Uterus (tissue), 4 donors: ENCODE results near the gene CCM2L. TPM values are rescaled to one million over a fixed set of nuclear protein-coding genes. Genes with fewer than 3 reads are reported as not detected.
A peak's percentile ranks its signal among the peaks of the same experiment; 100 is the strongest.

ENCODE experiments used
- DNase-seq, 2 donors: peaks; one replicate each; pipeline ENCODE4 v3.0.0-alpha.2; 2019 to 2020
- H3K27ac ChIP-seq, 2 donors: fragments of 200-600 bp; sonication (generic); 1 replicate in 1 of 2; 2 replicates in 1 of 2; pipeline ENCODE4 v1.5.1; 2016 to 2018
- H3K27me3 ChIP-seq, 2 donors: fragments of 200-600 bp; sonication (generic); one replicate each; pipeline ENCODE4 v1.5.1; 2018 to 2019; ENCODE audit warnings: control low read depth in 1 of 2
- H3K36me3 ChIP-seq, 2 donors: fragments of 200-600 bp; sonication (generic); one replicate each; pipeline ENCODE4 v1.5.1; 2019; ENCODE audit warnings: control low read depth in 1 of 2
- H3K4me1 ChIP-seq, 2 donors: fragments of 200-600 bp; sonication (generic); one replicate each; pipeline ENCODE4 v1.5.1; 2018 to 2019; ENCODE audit warnings: control low read depth in 1 of 2
- H3K4me3 ChIP-seq, 2 donors: fragments of 200-600 bp; sonication (generic); 1 replicate in 1 of 2; 2 replicates in 1 of 2; pipeline ENCODE4 v1.5.1; 2018 to 2019; ENCODE audit warnings: mild to moderate bottlenecking in 1 of 2
- H3K9me3 ChIP-seq, 2 donors: fragments of 200-600 bp; sonication (generic); one replicate each; pipeline ENCODE4 v1.5.1; 2019; ENCODE audit warnings: control low read depth in 1 of 2
- POLR2A ChIP-seq, 2 donors: fragments of 450-650 bp; IDR thresholded peaks; one replicate each; pipeline ENCODE4 v1.6.1; 2016; ENCODE audit warnings: antibody characterized with exemption in 2 of 2, mild to moderate bottlenecking in 1 of 2, moderate library complexity in 1 of 2
- intact Hi-C: fragments of 100-400 bp; cut with DNase I; formaldehyde crosslinking; loops from one replicate; pipeline ENCODE4 v1.15.1; 2023; ENCODE audit warnings: low total_unique reads
- total RNA-seq, 4 donors: library from RNA; depleted of rRNA in 3 of 4; stranded (reverse); fragments of >200 nt in 3 of 4; gene quantifications; one replicate each; pipeline versions ENCODE4 v1.1.0 to v1.2.4, GENCODE V29; 2014 to 2023
- TF ChIP-seq, protein P1 (sequence below), 4 experiments: fragments of 200-600 bp in 2 of 4; fragments of 450-650 bp in 2 of 4; sonication (generic) in 2 of 4; IDR thresholded peaks; one replicate each; pipeline ENCODE4 v1.5.1; 2016 to 2019; ENCODE audit warnings: antibody characterized with exemption in 4 of 4, mild to moderate bottlenecking in 2 of 4, moderate library complexity in 1 of 4
- donor health status: DM: yes; HTN: yes; CAD: no.

CCM2L gene
- total RNA-seq, 4 donors from 2014 or later = 3.5 to 21.9 (median 10.0) TPM

DNA sequence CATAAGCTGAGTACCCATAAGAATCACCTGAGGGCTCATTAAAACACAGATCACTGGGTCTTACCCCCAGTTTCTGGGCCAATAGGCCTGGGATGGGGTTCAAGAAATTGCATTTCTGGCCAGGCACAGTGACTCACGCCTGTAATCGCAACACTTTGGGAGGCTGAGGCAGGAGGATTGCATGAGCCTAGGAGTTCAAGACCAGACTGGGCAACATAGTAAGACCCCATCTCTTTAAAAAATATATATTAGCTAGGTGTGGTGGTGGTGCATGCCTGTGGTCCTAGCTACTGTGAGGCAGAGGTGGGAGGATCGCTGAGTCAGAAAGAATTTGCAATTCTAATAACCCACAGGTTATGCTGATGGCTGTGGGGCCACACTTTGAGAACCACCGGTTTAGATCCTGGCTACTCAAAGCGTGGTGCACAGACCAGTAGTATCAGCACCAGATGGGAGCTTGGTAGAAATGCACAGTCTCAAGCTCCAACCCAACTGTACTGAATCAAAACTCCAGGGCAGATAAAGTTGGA, 2.0 kb downstream of the CCM2L start:
- DNase-seq = no peak
- Histone ChIP-seq H3K27me3 (no peaks in the 10 kb centered on the region), H3K36me3 (no peaks in the 10 kb centered on the region), H3K27ac (no peak overlapping the region), H3K4me1 (no peaks in the 10 kb centered on the region), H3K4me3 (no peak overlapping the region), H3K9me3 (no peaks in the 10 kb centered on the region)
- intact Hi-C loops = no loop called here
- no peak for TF ChIP-seq POLR2A (IDR thresholded peaks at IDR 0.05)
- TF ChIP-seq, protein P1, sequence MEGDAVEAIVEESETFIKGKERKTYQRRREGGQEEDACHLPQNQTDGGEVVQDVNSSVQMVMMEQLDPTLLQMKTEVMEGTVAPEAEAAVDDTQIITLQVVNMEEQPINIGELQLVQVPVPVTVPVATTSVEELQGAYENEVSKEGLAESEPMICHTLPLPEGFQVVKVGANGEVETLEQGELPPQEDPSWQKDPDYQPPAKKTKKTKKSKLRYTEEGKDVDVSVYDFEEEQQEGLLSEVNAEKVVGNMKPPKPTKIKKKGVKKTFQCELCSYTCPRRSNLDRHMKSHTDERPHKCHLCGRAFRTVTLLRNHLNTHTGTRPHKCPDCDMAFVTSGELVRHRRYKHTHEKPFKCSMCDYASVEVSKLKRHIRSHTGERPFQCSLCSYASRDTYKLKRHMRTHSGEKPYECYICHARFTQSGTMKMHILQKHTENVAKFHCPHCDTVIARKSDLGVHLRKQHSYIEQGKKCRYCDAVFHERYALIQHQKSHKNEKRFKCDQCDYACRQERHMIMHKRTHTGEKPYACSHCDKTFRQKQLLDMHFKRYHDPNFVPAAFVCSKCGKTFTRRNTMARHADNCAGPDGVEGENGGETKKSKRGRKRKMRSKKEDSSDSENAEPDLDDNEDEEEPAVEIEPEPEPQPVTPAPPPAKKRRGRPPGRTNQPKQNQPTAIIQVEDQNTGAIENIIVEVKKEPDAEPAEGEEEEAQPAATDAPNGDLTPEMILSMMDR (IDR thresholded peaks at IDR 0.05) = no peak

DNA sequence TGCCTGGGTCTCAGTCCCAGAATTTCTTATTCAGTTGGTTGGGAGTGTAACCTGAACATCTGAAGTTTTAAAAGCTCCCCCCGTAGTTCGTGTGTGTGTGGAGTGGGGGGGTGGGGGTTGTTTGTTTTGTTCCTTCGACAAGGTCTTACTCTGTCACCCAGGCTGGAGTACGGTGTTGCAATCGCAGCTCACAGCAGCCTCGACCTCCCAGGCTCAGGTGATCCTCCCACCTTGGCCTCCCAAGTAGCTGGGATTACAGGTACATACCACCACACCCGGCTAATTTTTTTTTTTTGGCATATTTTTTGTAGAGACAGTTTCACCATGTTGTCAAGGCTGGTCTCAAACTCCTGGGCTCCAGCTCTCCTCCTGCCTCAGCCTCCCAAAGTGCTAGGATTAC, 3.1 kb downstream of the CCM2L start:
- Histone ChIP-seq H3K27me3 (no peaks in the 10 kb centered on the region), H3K9me3 (no peaks in the 10 kb centered on the region), H3K36me3 (no peaks in the 10 kb centered on the region), H3K27ac (no peak overlapping the region), H3K4me3 (no peak overlapping the region), H3K4me1 (peaks cover 0 to 1% of the 10 kb centered on the region in 2 donors)
- TF ChIP-seq POLR2A (IDR thresholded peaks at IDR 0.05) = no peak
- TF ChIP-seq, protein P1 (IDR thresholded peaks at IDR 0.05) = no peak
- intact Hi-C loops = no loop called here
- no peak for DNase-seq

DNA sequence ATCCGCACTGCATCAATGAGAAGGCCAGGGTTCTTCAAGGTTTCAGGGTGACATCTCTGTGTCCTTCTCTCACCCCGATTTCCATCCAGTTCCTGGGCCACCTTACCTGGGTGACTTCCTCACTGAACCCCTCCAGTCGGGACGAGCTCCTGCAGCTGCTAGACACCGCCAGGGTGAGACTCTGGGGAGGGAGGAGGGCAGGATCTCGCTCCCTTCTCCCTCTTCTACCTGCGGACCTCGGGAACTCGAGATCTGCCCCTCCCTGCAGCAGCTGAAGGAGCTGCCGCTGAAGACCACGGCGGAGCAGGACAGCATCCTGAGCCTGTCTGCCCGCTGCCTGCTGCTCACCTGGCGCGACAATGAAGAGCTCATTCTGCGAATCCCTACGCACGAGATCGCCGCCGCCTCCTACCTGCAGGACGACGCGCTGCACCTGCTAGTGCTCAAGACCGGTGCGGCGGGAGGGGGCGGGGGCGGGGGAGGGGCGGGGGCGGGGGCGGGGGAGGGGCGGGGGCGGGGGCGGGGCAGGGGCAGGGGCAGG, 7.5 kb downstream of the CCM2L start:
- Histone ChIP-seq H3K27me3 (peaks cover 4 to 25% of the 10 kb centered on the region in 2 donors), H3K27ac (no peak overlapping the region), H3K4me1 (peaks cover 0 to 10% of the 10 kb centered on the region in 2 donors), H3K9me3 (no peaks in the 10 kb centered on the region), H3K36me3 (no peaks in the 10 kb centered on the region), H3K4me3 (no peak overlapping the region)
- DNase-seq = no peak
- intact Hi-C loops = no loop called here
- TF ChIP-seq, protein P1 (IDR thresholded peaks at IDR 0.05) = no peak
- TF ChIP-seq POLR2A (IDR thresholded peaks at IDR 0.05) = no peak

DNA sequence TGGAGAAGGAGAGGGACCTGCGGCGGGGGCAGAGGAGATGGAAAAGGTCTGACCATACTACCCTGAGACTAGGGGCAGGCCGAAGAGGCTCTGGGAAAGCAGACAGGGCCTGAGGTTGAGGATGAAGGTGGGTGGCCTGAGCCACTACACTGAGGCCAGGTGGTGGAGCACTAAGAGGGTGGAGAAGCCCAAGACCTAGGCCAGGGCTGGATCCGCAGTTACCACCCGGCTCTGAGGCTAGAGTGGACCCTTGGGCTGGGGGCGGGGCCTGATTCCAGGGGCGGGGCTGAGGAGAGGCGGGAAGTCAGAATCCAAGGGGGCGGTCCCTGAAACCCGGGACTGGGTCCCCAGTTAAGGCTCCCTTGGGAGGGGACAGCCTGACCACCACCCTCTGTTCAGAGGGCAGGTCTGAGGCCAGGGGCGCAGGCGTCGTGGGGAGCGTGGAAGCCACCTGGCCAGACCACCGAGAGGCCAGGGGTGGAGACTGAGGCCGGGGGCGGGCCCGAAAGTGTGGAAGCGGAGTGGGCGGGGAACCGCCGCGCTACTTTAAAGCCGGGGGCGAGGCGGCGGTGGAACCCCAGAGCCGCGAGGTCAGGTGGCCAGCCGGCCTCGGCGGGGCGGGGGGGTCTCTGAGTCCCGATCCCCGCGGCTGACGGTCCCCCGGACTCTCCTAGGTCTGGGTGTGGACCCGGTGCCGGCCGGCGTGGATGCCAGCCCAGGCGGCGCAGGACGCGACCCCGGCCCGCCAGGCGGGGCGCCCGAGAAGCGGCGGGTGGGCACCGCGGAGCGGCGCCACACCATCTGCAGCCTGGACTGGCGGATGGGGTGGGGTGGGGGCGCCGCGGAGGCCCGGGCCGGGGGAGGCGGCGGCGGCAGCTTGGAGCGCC, 8.3 kb downstream of the CCM2L start:
- H3K27ac ChIP-seq = no peak overlapping the region
- H3K4me1 ChIP-seq = peaks cover 0 to 10% of the 10 kb centered on the region in 2 donors
- H3K9me3 ChIP-seq = no peaks in the 10 kb centered on the region
- peaks cover 4 to 25% of the 10 kb centered on the region in 2 donors for H3K27me3 ChIP-seq
- DNase-seq = peak; percentile 35 to 43
- intact Hi-C loops = no loop called here
- H3K4me3 ChIP-seq = peak overlapping the region; percentile 18 to 22
- H3K36me3 ChIP-seq = no peaks in the 10 kb centered on the region
- no peak for TF ChIP-seq POLR2A (IDR thresholded peaks at IDR 0.05)
- TF ChIP-seq, protein P1 (IDR thresholded peaks at IDR 0.05) = no peak

DNA sequence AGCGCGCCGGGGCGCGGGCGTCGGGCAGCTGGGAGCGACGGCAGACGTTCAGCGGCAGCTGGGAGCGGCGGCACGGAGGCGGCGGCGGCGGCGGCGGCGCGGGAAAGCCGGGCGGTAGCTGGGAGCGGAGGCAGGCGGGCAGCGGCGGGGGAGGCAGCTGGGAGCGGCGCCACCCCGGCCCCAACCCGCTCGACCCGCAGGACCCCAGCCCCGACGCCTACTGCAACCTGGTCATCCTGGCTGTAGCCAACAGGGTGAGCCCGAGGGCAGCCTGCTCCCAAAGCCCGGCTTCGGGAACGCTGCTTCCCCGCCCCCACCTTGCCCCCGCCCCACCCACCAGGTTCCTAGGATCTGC, 8.9 kb downstream of the CCM2L start:
- intact Hi-C loops = no loop called here

More for the DNA sequence above, 8.9 kb downstream of the CCM2L start:
- no peak for DNase-seq
- H3K9me3 ChIP-seq = no peaks in the 10 kb centered on the region
- H3K36me3 ChIP-seq = no peaks in the 10 kb centered on the region
- peaks cover 0 to 10% of the 10 kb centered on the region in 2 donors for H3K4me1 ChIP-seq
- H3K27me3 ChIP-seq = peaks cover 4 to 25% of the 10 kb centered on the region in 2 donors
- peak overlapping the region in 1 of 2 donors; percentile 18 for H3K4me3 ChIP-seq
- no peak overlapping the region for H3K27ac ChIP-seq
- no peak for TF ChIP-seq POLR2A (IDR thresholded peaks at IDR 0.05)
- TF ChIP-seq, protein P1 (IDR thresholded peaks at IDR 0.05) = no peak
